Mammary epithelial cell (primary cell): ENCODE results near the gene ITPR2.

ENCODE experiments used
- CTCF ChIP-seq, 2 donors: IDR thresholded peaks in 1 of 2; conservative IDR thresholded peaks in 1 of 2; 2 replicates each; pipeline ENCODE4 v1.5.1; 2011 to 2012; ENCODE audit warnings: inconsistent platforms in 2 of 2, low read length in 2 of 2, mild to moderate bottlenecking in 2 of 2, control low read depth in 1 of 2, low read depth in 1 of 2; ENCODE audit not compliant: insufficient read depth in 1 of 2; ENCODE audit errors: extremely low read depth in 1 of 2
- EZH2 ChIP-seq: IDR thresholded peaks from 2 replicates; pipeline ENCODE4 v1.6.1; 2012; ENCODE audit warnings: low read length, inconsistent platforms, borderline replicate concordance

- TF ChIP-seq CTCF (conservative IDR thresholded peaks at IDR 0.05 in 1 of 2, IDR thresholded peaks at IDR 0.05 in 1 of 2; ENCODE audit: extremely low read depth in 1 of 2, insufficient read depth in 1 of 2, low read depth in 1 of 2, low read length in 2 of 2) (peak; percentile 39 to 57), EZH2 (no peak)
Measured at GRCh38 chr12:26402648-26403047, 430.3 kb downstream of the ITPR2 start.
